Measurements from ENCODE around the gene PHF1. TPM values are rescaled to one million over a fixed set of nuclear protein-coding genes. Genes with fewer than 3 reads are reported as not detected.

Gene PHF1
- total and polyA plus RNA-seq, 2 of the 13 experiments (the other 11 are each of a cell fraction or from before 2014, with no cell fraction given): 25.4 to 61.9 TPM

DNA sequence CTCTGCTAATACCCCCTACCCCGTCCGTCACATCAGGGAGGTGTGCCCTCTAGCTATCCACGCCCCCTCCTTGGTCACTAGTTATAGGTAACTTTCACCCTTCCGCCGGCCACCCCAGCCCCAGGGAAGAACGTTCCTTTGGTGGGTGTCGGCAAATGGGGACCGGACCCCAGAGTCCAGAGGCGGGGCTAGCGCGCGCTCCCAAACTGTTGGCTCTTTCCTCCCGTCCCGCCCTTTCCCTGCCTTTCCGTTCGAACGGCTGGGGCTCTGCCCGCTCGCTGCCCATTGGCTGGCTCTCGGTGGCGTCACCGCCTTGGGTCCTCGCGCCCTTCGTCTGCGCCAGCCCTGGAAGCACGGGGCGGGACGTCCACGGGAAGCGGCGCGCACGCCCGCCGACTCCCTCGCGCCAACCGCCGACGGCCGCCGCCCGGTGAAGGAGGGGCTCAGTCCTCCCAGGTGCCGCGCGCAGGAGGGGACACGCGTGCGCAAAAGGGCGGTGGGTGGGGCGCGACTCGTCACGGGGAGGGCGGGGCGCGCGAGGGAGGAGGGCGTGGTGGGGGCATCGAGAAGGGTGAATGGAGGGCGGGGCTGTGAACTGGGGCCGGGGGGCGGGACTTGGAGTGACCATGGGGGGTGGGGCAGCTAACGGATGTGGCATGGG is 634 bp upstream of the PHF1 start (continued):
- TF ChIP-seq ZNF263 (CRISPR knock-in tag; IDR thresholded peaks at IDR 0.05) (peak; percentile 69; the same call in 1 of the 2 replicates), GLI4 (CRISPR knock-in tag; IDR thresholded peaks at IDR 0.05; ENCODE audit: borderline replicate concordance) (no peak), ZNF569 (CRISPR knock-in tag; IDR thresholded peaks at IDR 0.05; ENCODE audit: borderline replicate concordance) (no peak), ZKSCAN8 (CRISPR knock-in tag; IDR thresholded peaks at IDR 0.05; ENCODE audit: borderline replicate concordance) (peak; percentile 83), CC2D1A (CRISPR knock-in tag; IDR thresholded peaks at IDR 0.05) (peak; percentile 98), ZNF12 (CRISPR knock-in tag; IDR thresholded peaks at IDR 0.05) (no peak), ZNF354B (CRISPR knock-in tag; IDR thresholded peaks at IDR 0.05) (peak; percentile 54; the same call in 1 of the 2 replicates), ZNF83 (CRISPR knock-in tag; IDR thresholded peaks at IDR 0.05; ENCODE audit: borderline replicate concordance) (peak; percentile 96; the same call in 1 of the 2 replicates), STAT5B (CRISPR knock-in tag; IDR thresholded peaks at IDR 0.05) (peak; percentile 93), HNRNPUL1 (IDR thresholded peaks at IDR 0.05; ENCODE audit: low read depth, low read length) (no peak), KDM2A (CRISPR knock-in tag; IDR thresholded peaks at IDR 0.05; ENCODE audit: borderline replicate concordance, low read depth) (peak; percentile 99), AGO2 (optimal IDR thresholded peaks at IDR 0.05; ENCODE audit: low read depth, low read length) (peak; percentile 100), HNRNPLL (IDR thresholded peaks at IDR 0.05; ENCODE audit: low read depth, low read length, poor library complexity, severe bottlenecking) (peak; percentile 88), ETV5 (CRISPR knock-in tag; IDR thresholded peaks at IDR 0.05; ENCODE audit: borderline replicate concordance) (peak; percentile 68), ZFX (CRISPR knock-in tag; IDR thresholded peaks at IDR 0.05; ENCODE audit: low read depth) (peak; percentile 44; the same call in 1 of the 2 replicates), ETV6 (CRISPR knock-in tag; conservative IDR thresholded peaks at IDR 0.05) (peak; percentile 94), ZNF230 (CRISPR knock-in tag; IDR thresholded peaks at IDR 0.05) (peak; percentile 58; the same call in 1 of the 2 replicates), ZNF335 (CRISPR knock-in tag; IDR thresholded peaks at IDR 0.05) (peak; percentile 96), TBX3 (IDR thresholded peaks at IDR 0.05; ENCODE audit: borderline replicate concordance) (0 out of 2 replicates have a peak, but pooled peaks have one; percentile 10), ZNF510 (CRISPR knock-in tag; IDR thresholded peaks at IDR 0.05; ENCODE audit: low read depth) (0 out of 2 replicates have a peak, but pooled peaks have one; percentile 55), ZMYM2 (CRISPR knock-in tag; IDR thresholded peaks at IDR 0.05) (no peak; the same call in 1 of the 2 replicates), ZUFSP (CRISPR knock-in tag; IDR thresholded peaks at IDR 0.05; ENCODE audit: borderline replicate concordance) (no peak), RBM22 (optimal IDR thresholded peaks at IDR 0.05; ENCODE audit: low read length) (peak; percentile 96)
- TF ChIP-seq, protein P1, sequence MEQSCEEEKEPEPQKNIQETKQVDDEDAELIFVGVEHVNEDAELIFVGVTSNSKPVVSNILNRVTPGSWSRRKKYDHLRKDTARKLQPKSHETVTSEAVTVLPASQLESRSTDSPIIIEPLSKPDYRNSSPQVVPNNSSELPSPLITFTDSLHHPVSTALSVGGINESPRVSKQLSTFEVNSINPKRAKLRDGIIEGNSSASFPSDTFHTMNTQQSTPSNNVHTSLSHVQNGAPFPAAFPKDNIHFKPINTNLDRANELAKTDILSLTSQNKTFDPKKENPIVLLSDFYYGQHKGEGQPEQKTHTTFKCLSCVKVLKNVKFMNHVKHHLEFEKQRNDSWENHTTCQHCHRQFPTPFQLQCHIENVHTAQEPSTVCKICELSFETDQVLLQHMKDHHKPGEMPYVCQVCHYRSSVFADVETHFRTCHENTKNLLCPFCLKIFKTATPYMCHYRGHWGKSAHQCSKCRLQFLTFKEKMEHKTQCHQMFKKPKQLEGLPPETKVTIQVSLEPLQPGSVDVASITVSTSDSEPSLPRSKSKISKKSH (CRISPR knock-in tag; IDR thresholded peaks at IDR 0.05; ENCODE audit: borderline replicate concordance): peak; percentile 98
- TF ChIP-seq, protein P2, sequence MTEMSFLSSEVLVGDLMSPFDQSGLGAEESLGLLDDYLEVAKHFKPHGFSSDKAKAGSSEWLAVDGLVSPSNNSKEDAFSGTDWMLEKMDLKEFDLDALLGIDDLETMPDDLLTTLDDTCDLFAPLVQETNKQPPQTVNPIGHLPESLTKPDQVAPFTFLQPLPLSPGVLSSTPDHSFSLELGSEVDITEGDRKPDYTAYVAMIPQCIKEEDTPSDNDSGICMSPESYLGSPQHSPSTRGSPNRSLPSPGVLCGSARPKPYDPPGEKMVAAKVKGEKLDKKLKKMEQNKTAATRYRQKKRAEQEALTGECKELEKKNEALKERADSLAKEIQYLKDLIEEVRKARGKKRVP (CRISPR knock-in tag; IDR thresholded peaks at IDR 0.05): peak in 1 of 2 experiments; percentile 92; a peak in 2 of 4 replicates
